ENCODE measurements around the gene BANP.
A peak's percentile ranks its signal among the peaks of the same experiment; 100 is the strongest.

DNA sequence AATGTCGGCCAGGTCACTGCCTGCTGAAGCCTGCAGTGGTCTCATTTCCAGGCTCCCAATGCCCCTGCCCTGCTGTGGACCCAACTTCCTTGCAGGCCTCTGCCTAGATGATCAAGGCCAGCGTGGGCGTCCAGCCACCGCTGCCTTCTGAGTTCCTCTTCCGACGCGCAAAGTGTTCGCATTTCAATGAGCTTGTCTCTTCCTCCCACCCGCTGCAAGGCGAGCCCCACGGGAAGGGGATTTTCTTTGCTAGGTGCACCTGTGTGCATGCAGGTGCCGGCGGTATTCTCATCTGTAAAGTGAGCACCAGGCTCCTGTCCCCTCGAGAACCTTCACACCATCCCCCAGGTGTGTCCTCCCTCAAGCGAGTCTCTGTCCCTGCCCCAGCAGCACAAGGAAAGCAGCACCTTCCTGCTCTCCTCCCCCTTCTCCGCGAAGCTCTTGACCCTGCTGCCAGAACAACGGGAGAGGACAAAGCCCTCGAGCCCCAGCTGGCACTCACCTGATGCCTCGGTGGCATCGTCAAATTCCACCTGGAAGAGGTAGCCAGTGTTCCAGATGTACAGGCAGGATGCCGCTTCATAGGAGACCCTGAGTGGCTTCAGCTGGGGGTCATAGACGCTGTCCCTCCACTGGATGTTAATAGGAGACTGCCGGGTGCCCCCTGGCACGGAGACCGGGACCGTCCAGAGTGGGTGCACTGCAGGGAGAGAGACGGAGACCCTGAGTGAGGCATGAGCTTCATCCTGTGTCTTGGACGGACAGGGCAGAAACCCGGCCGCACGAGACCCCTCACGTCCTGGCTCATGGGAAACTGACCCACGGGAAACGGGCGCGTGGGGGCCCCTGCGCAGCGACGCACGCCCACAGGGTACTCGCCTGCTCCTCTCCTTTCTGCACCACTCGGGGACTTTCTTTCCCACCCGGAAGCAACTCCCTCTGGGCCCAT is 24.7 kb upstream of the BANP start:
- TF ChIP-seq POLR2A (IDR thresholded peaks at IDR 0.05; ENCODE audit: low read depth, low read length) (no peak), POLR2AphosphoS5 (IDR thresholded peaks at IDR 0.05; ENCODE audit: low read depth, low read length) (no peak), SPI1 (IDR thresholded peaks at IDR 0.05; ENCODE audit: low read depth, low read length) (peak; percentile 87), PAX5 (IDR thresholded peaks at IDR 0.05; ENCODE audit: insufficient read depth, low read length, severe bottlenecking) (no peak), TAF1 (IDR thresholded peaks at IDR 0.05; ENCODE audit: low read depth, low read length) (no peak)
